Loucy (cell line): Measurements from ENCODE around the gene SCGB1D2.

Experiments
- H2AFZ ChIP-seq: fragments of 200-600 bp; sonication (generic); 2 replicates; pipeline ENCODE4 v1.6.0; 2016; ENCODE audit warnings: antibody characterized with exemption, mild to moderate bottlenecking, low read length, moderate library complexity
- H3F3A ChIP-seq: fragments of 200-600 bp; 2 replicates; pipeline ENCODE4 v1.6.0; 2016; ENCODE audit warnings: antibody characterized with exemption, low read depth, mild to moderate bottlenecking
- H3K27me3 ChIP-seq: fragments of 200-600 bp; sonication (generic); 2 replicates; pipeline ENCODE4 v1.6.1; 2014; ENCODE audit warnings: low read length, mild to moderate bottlenecking; ENCODE audit not compliant: insufficient read depth, poor library complexity, severe bottlenecking
- H3K36me3 ChIP-seq: fragments of 200-600 bp; sonication (generic); 2 replicates; pipeline ENCODE4 v1.6.1; 2016; ENCODE audit warnings: low read length; ENCODE audit not compliant: insufficient read depth
- H3K4me1 ChIP-seq: fragments of 200-600 bp; sonication (generic); 2 replicates; pipeline ENCODE4 v1.5.1; 2014; ENCODE audit warnings: low read length, mild to moderate bottlenecking; ENCODE audit not compliant: insufficient read depth, poor library complexity, severe bottlenecking
- H3K4me2 ChIP-seq: fragments of 200-600 bp; sonication (generic); 2 replicates; pipeline ENCODE4 v1.6.0; 2014; ENCODE audit warnings: antibody characterized with exemption, low read length, low read depth, mild to moderate bottlenecking; ENCODE audit not compliant: poor library complexity, severe bottlenecking
- H3K4me3 ChIP-seq: fragments of 200-600 bp; sonication (generic); 2 replicates; pipeline ENCODE4 v1.5.1; 2014; ENCODE audit warnings: low read length, mild to moderate bottlenecking, mixed read lengths; ENCODE audit not compliant: poor library complexity, severe bottlenecking
- H3K79me2 ChIP-seq: fragments of 200-600 bp; sonication (generic); 2 replicates; pipeline ENCODE4 v1.6.1; 2014; ENCODE audit warnings: low read length; ENCODE audit not compliant: insufficient read depth
- H3K9ac ChIP-seq: fragments of 200-600 bp; sonication (generic); 2 replicates; pipeline ENCODE4 v1.6.0; 2014; ENCODE audit warnings: mild to moderate bottlenecking, low read depth, low read length, moderate library complexity; ENCODE audit not compliant: poor library complexity, severe bottlenecking
- H3K9me2 ChIP-seq: fragments of 200-600 bp; sonication (generic); replicated peaks from 2 replicates; pipeline ENCODE4 v1.6.1; 2016; ENCODE audit warnings: low read depth, low read length, mixed read lengths
- H3K9me3 ChIP-seq: fragments of 200-600 bp; sonication (generic); 2 replicates; pipeline ENCODE4 v1.6.1; 2014; ENCODE audit warnings: mild to moderate bottlenecking, antibody characterized with exemption, low read length, low read depth; ENCODE audit not compliant: insufficient read depth
- H4K20me1 ChIP-seq: fragments of 200-600 bp; sonication (generic); 2 replicates; pipeline ENCODE4 v1.6.0; 2014; ENCODE audit warnings: antibody characterized with exemption, low read length, mild to moderate bottlenecking; ENCODE audit not compliant: insufficient read depth, poor library complexity, severe bottlenecking
- EZH2phosphoT487 ChIP-seq: fragments of 200-600 bp; IDR thresholded peaks from 2 replicates; pipeline ENCODE4 v1.6.1; 2018; ENCODE audit warnings: antibody characterized with exemption, mild to moderate bottlenecking, moderate library complexity, borderline replicate concordance
- TF ChIP-seq, protein P1 (sequence below): fragments of 200-600 bp; sonication (generic); conservative IDR thresholded peaks from 2 replicates; pipeline ENCODE4 v1.5.1; 2014; ENCODE audit warnings: mild to moderate bottlenecking, antibody characterized with exemption, low read length

SCGB1D2 gene

DNA sequence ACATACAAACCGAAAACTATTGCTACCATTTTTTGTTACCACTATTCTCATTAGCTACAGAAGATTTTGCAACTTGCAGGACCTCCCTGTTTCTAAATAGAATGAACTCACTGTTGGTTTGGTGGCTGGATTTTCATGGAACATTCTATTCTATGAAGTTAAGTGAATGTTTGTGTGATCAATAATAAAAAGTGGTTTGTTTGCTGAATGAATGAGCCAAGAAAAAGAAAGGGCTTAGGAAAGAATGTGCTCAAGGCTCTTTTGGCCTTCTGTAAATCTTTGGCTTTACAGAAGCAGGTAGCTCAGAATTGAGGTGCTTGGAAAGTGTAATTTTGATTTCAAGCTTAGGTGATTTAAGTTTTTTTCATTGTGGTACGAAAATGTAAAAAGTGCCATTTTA lies 5.9 kb upstream of the SCGB1D2 start:
- Histone ChIP-seq H3K4me1 (no peaks in the 10 kb centered on the region), H3K9me3 (no peaks in the 10 kb centered on the region), H3F3A (no peaks in the 10 kb centered on the region), H3K27me3 (no peaks in the 10 kb centered on the region), H2AFZ (no peak overlapping the region), H4K20me1 (no peaks in the 10 kb centered on the region), H3K36me3 (no peaks in the 10 kb centered on the region), H3K4me3 (no peak overlapping the region), H3K9ac (no peak overlapping the region), H3K4me2 (no peak overlapping the region), H3K9me2 (no peaks in the 10 kb centered on the region), H3K79me2 (no peaks in the 10 kb centered on the region)
- TF ChIP-seq EZH2phosphoT487: no peak
- TF ChIP-seq, protein P1, sequence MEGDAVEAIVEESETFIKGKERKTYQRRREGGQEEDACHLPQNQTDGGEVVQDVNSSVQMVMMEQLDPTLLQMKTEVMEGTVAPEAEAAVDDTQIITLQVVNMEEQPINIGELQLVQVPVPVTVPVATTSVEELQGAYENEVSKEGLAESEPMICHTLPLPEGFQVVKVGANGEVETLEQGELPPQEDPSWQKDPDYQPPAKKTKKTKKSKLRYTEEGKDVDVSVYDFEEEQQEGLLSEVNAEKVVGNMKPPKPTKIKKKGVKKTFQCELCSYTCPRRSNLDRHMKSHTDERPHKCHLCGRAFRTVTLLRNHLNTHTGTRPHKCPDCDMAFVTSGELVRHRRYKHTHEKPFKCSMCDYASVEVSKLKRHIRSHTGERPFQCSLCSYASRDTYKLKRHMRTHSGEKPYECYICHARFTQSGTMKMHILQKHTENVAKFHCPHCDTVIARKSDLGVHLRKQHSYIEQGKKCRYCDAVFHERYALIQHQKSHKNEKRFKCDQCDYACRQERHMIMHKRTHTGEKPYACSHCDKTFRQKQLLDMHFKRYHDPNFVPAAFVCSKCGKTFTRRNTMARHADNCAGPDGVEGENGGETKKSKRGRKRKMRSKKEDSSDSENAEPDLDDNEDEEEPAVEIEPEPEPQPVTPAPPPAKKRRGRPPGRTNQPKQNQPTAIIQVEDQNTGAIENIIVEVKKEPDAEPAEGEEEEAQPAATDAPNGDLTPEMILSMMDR: no peak

DNA sequence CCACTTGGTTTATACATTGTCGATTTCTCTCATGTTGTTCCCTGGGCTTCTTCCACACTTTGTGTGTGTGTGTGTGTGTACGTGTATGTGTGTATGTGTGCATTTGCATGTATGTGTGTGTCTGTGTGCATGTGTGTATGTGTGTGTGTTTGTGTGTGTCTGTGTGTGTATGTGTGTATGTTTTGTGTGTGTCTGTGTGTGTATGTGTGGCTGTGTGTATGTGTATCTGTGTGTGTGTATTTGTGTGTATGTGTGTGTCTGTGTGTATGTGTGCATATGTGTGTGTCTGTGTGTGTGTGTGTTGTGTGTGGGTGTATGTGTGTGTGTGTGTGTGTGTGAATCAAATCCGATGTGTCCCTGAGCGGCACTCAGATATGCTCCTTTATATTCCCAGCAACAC lies 4.5 kb upstream of the SCGB1D2 start:
- Histone ChIP-seq H3F3A (no peaks in the 10 kb centered on the region), H3K9me2 (no peaks in the 10 kb centered on the region)
- TF ChIP-seq EZH2phosphoT487: no peak
- TF ChIP-seq, protein P1: no peak

DNA sequence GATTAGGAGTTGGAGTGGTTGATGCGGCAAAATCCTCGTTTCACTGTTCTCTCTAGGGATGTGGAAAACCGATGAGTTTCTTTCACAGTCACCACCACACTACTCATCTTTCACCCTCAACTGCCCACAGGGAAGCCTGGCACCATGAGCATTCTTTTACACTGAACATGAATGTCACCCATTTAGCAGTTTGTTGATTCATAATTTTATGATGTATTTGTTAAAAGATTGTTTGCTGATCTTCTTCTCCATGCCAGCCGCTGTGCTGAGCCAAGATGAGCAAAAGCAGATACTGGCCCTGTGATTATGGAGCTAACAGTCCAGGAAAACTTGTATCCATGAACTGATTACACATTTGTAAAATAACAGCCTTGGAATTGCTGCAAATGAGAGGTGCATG lies 3.9 kb upstream of the SCGB1D2 start:
- TF ChIP-seq, protein P1: no peak
- no peak for TF ChIP-seq EZH2phosphoT487
- no peak overlapping the region for H3K4me2 ChIP-seq
- no peak overlapping the region for H3K4me3 ChIP-seq
- H3K9me2 ChIP-seq: no peaks in the 10 kb centered on the region
- H3K4me1 ChIP-seq: no peaks in the 10 kb centered on the region
- H3K9ac ChIP-seq: no peak overlapping the region
- H3K9me3 ChIP-seq: no peaks in the 10 kb centered on the region
- H3K79me2 ChIP-seq: no peaks in the 10 kb centered on the region
- no peaks in the 10 kb centered on the region for H4K20me1 ChIP-seq
- no peaks in the 10 kb centered on the region for H3F3A ChIP-seq
- no peaks in the 10 kb centered on the region for H3K27me3 ChIP-seq
- no peak overlapping the region for H2AFZ ChIP-seq
- no peaks in the 10 kb centered on the region for H3K36me3 ChIP-seq

More for the DNA sequence above, 4.5 kb upstream of the SCGB1D2 start:
- no peaks in the 10 kb centered on the region for H3K79me2 ChIP-seq
- H3K4me2 ChIP-seq: no peak overlapping the region
- no peaks in the 10 kb centered on the region for H3K36me3 ChIP-seq
- no peaks in the 10 kb centered on the region for H4K20me1 ChIP-seq
- no peaks in the 10 kb centered on the region for H3K9me3 ChIP-seq
- H3K27me3 ChIP-seq: no peaks in the 10 kb centered on the region
- H3K4me1 ChIP-seq: no peaks in the 10 kb centered on the region
- no peak overlapping the region for H3K4me3 ChIP-seq
- no peak overlapping the region for H2AFZ ChIP-seq
- no peak overlapping the region for H3K9ac ChIP-seq
